Lung microvascular endothelial cell (primary cell): ENCODE data around the gene SH3RF3. TPM values are rescaled to one million over a fixed set of nuclear protein-coding genes. Genes with fewer than 3 reads are reported as not detected.
A peak's percentile ranks its signal among the peaks of the same experiment; 100 is the strongest.

ENCODE experiments used
- DNase-seq, 2 donors: peaks; one replicate each; pipeline versions ENCODE4 v3.0.0 to v3.0.0-alpha.2; 2010; ENCODE audit warnings: low read depth in 2 of 2
- total RNA-seq: library from RNA; depleted of rRNA; stranded (reverse); fragments of >200 nt; gene quantifications from 2 replicates; pipeline ENCODE4 v1.2.1, GENCODE V29; 2014

Gene SH3RF3
- total RNA-seq, 1 donor from 2014 or later: 7.3 TPM

GRCh38 chr2:109178968-109179367, 50.0 kb downstream of the SH3RF3 start:
- DNase-seq: peak in 1 of 2 donors; percentile 56

- DNase-seq: peak in 1 of 2 donors; percentile 45
Observed at GRCh38 chr2:109180786-109181185, 51.8 kb downstream of the SH3RF3 start.

GRCh38 chr2:109182426-109182825, 53.4 kb downstream of the SH3RF3 start:
- DNase-seq: no peak

GRCh38 chr2:109183871-109184270, 54.9 kb downstream of the SH3RF3 start:
- DNase-seq: no peak

- DNase-seq: no peak
Observed at GRCh38 chr2:109184368-109184767, 55.4 kb downstream of the SH3RF3 start.

GRCh38 chr2:109185338-109185737, 56.3 kb downstream of the SH3RF3 start:
- peak; percentile 33 to 53 for DNase-seq

GRCh38 chr2:109185821-109186570, 57.0 kb downstream of the SH3RF3 start:
- DNase-seq: peak; percentile 64 to 75

- no peak for DNase-seq
Observed at GRCh38 chr2:109186656-109187250, 57.7 kb downstream of the SH3RF3 start.

GRCh38 chr2:109187711-109188495, 58.9 kb downstream of the SH3RF3 start:
- no peak for DNase-seq

- no peak for DNase-seq
Observed at GRCh38 chr2:109188496-109188890, 59.5 kb downstream of the SH3RF3 start.

- DNase-seq: no peak
Observed at GRCh38 chr2:109188898-109189297, 59.9 kb downstream of the SH3RF3 start.

GRCh38 chr2:109189751-109190150, 60.7 kb downstream of the SH3RF3 start:
- no peak for DNase-seq

GRCh38 chr2:109193807-109194619, 65.0 kb downstream of the SH3RF3 start:
- DNase-seq: no peak

GRCh38 chr2:109194620-109194937, 65.6 kb downstream of the SH3RF3 start:
- no peak for DNase-seq

- DNase-seq: no peak
Observed at GRCh38 chr2:109195193-109196045, 66.4 kb downstream of the SH3RF3 start.

- no peak for DNase-seq
Observed at GRCh38 chr2:109196081-109196875, 67.3 kb downstream of the SH3RF3 start.

GRCh38 chr2:109197491-109198418, 68.8 kb downstream of the SH3RF3 start:
- no peak for DNase-seq

- DNase-seq: no peak
Observed at GRCh38 chr2:109199790-109200189, 70.8 kb downstream of the SH3RF3 start.
